Left renal pelvis (tissue), 4 donors: Measurements from ENCODE around the gene KCNQ2. TPM values are rescaled to one million over a fixed set of nuclear protein-coding genes. Genes with fewer than 3 reads are reported as not detected.

Experiments
- DNase-seq, 4 donors: peaks; one replicate each; pipeline ENCODE4 v3.0.0-alpha.2; 2013; ENCODE audit warnings: low read depth in 4 of 4, low spot score in 3 of 4
- polyA plus RNA-seq, 4 donors: library from polyadenylated mRNA; unstranded; fragments of 120-200 nt; gene quantifications; one replicate each; pipeline ENCODE4 v1.2.1, GENCODE V29; 2013; ENCODE audit not compliant: insufficient read length in 4 of 4

The KCNQ2 gene
- polyA plus RNA-seq, 4 donors = 1.9 to 9.0 (median 6.4) TPM

- no peak for DNase-seq
Observed at GRCh38 chr20:63363013-63363957, 109.2 kb downstream of the KCNQ2 start.

GRCh38 chr20:63362436-63363009 lies 109.9 kb downstream of the KCNQ2 start:
- no peak for DNase-seq

- DNase-seq = no peak
Observed at GRCh38 chr20:63361519-63362435, 110.7 kb downstream of the KCNQ2 start.

GRCh38 chr20:63360850-63361518 lies 111.5 kb downstream of the KCNQ2 start, which contains the start of gene CHRNA4:
CHRNA4 (minus strand) TSS chr20:63361349; CDS start chr20:63361165, 184 bp downstream.
- no peak for DNase-seq

GRCh38 chr20:63359937-63360849 lies 112.3 kb downstream of the KCNQ2 start:
- DNase-seq = no peak

GRCh38 chr20:63359164-63359934 lies 113.1 kb downstream of the KCNQ2 start:
- DNase-seq = no peak

- DNase-seq = no peak
Observed at GRCh38 chr20:63357921-63358905, 114.2 kb downstream of the KCNQ2 start.

GRCh38 chr20:63356931-63357879 lies 115.2 kb downstream of the KCNQ2 start:
- DNase-seq = no peak

GRCh38 chr20:63356511-63356910 lies 115.9 kb downstream of the KCNQ2 start:
- DNase-seq = no peak

- DNase-seq = no peak
Observed at GRCh38 chr20:63355781-63356295, 116.6 kb downstream of the KCNQ2 start.

GRCh38 chr20:63354636-63355350 lies 117.7 kb downstream of the KCNQ2 start:
- no peak for DNase-seq

GRCh38 chr20:63352811-63353221 lies 119.6 kb downstream of the KCNQ2 start:
- no peak for DNase-seq

- no peak for DNase-seq
Observed at GRCh38 chr20:63351811-63352591, 120.5 kb downstream of the KCNQ2 start.

- DNase-seq = no peak
Observed at GRCh38 chr20:63351326-63351700, 121.1 kb downstream of the KCNQ2 start.
